ENCODE results near the gene PNPLA7.
"Not testable (repeated sequence)": the region's sequence is repeated elsewhere in the genome, so short reads cannot be mapped to it uniquely, and the experiment has no call there.

The PNPLA7 gene

GRCh38 chr9:137575364-137575715 lies 25.1 kb upstream of the PNPLA7 start:
- DNase-seq: peak; percentile 16

GRCh38 chr9:137574192-137574591 lies 24.0 kb upstream of the PNPLA7 start:
- DNase-seq: no peak

- DNase-seq: no peak
Observed at GRCh38 chr9:137570566-137570965, 20.4 kb upstream of the PNPLA7 start.

GRCh38 chr9:137569609-137570203 lies 19.5 kb upstream of the PNPLA7 start:
- no peak for DNase-seq

GRCh38 chr9:137568445-137568844 lies 18.2 kb upstream of the PNPLA7 start:
- not testable (repeated sequence) for DNase-seq

GRCh38 chr9:137564817-137565411 lies 14.7 kb upstream of the PNPLA7 start:
- DNase-seq: no peak

- DNase-seq: no peak
Observed at GRCh38 chr9:137564134-137564533, 13.9 kb upstream of the PNPLA7 start.

GRCh38 chr9:137558127-137558526 lies 7.9 kb upstream of the PNPLA7 start:
- DNase-seq: no peak

GRCh38 chr9:137556069-137556838 lies 6.1 kb upstream of the PNPLA7 start:
- DNase-seq: no peak

- DNase-seq: no peak
Observed at GRCh38 chr9:137555179-137555578, 5.0 kb upstream of the PNPLA7 start.

- DNase-seq: no peak
Observed at GRCh38 chr9:137554349-137554748, 4.1 kb upstream of the PNPLA7 start.

- not testable (repeated sequence) for DNase-seq
Observed at GRCh38 chr9:137553654-137554053, 3.5 kb upstream of the PNPLA7 start.

- peak; percentile 64 for DNase-seq
Observed at GRCh38 chr9:137552022-137552768, 2.0 kb upstream of the PNPLA7 start.

- peak; percentile 96 for DNase-seq
Observed at GRCh38 chr9:137551264-137552021, 1.2 kb upstream of the PNPLA7 start, which contains the start of gene MRPL41. MRPL41 (plus strand) TSS chr9:137551879; CDS start chr9:137552082, 203 bp downstream.

GRCh38 chr9:137550958-137551263 lies 709 bp upstream of the PNPLA7 start:
- DNase-seq: not testable (repeated sequence)

GRCh38 chr9:137547687-137548543 lies 2.3 kb downstream of the PNPLA7 start:
- no peak for DNase-seq

- no peak for DNase-seq
Observed at GRCh38 chr9:137545123-137545522, 5.1 kb downstream of the PNPLA7 start.

- DNase-seq: no peak
Observed at GRCh38 chr9:137544176-137544760, 5.9 kb downstream of the PNPLA7 start.

GRCh38 chr9:137543237-137543963 lies 6.8 kb downstream of the PNPLA7 start:
- DNase-seq: no peak

GRCh38 chr9:137542486-137542885 lies 7.7 kb downstream of the PNPLA7 start:
- no peak for DNase-seq

- DNase-seq: no peak
Observed at GRCh38 chr9:137540536-137540935, 9.7 kb downstream of the PNPLA7 start.
